HepG2 (cell line): ENCODE measurements around the gene TFEB. TPM values are rescaled to one million over a fixed set of nuclear protein-coding genes. Genes with fewer than 3 reads are reported as not detected.
A peak's percentile ranks its signal among the peaks of the same experiment; 100 is the strongest.

Experiments
- EP300 ChIP-seq, 3 experiments: sonication (generic) in 1 of 3; formaldehyde crosslinking in 1 of 3; IDR thresholded peaks; 2 replicates each; pipeline versions ENCODE4 v1.5.1 to v1.6.1; 2011 to 2020; ENCODE audit warnings: low read depth in 2 of 3, low read length in 2 of 3, borderline replicate concordance in 1 of 3, improper control_type of control experiment in 1 of 3, mild to moderate bottlenecking in 1 of 3, missing genetic modification reagents in 1 of 3, moderate library complexity in 1 of 3
- GTF2F1 ChIP-seq: fragments of 150-350 bp; IDR thresholded peaks from 2 replicates; pipeline ENCODE4 v1.6.1; 2014; ENCODE audit warnings: low read length
- HNF4A ChIP-seq: sonication (generic); formaldehyde crosslinking; IDR thresholded peaks from 2 replicates; pipeline ENCODE4 v1.4.0; 2020; ENCODE audit warnings: missing genetic modification reagents
- IRF2 ChIP-seq: IDR thresholded peaks from 2 replicates; pipeline ENCODE4 v1.6.1; 2018; ENCODE audit warnings: missing genetic modification reagents, missing compliant biosample characterization
- KDM4B ChIP-seq: sonication (generic); formaldehyde crosslinking; IDR thresholded peaks from 2 replicates; pipeline ENCODE4 v1.4.0; 2020; ENCODE audit warnings: missing genetic modification reagents
- KDM6A ChIP-seq: IDR thresholded peaks from 2 replicates; pipeline ENCODE4 v1.6.1; 2016; ENCODE audit warnings: low read depth
- MEIS2 ChIP-seq: sonication (generic); formaldehyde crosslinking; IDR thresholded peaks from 2 replicates; pipeline ENCODE4 v1.9.0; 2021; ENCODE audit warnings: mild to moderate bottlenecking, missing genetic modification reagents
- NFKB2 ChIP-seq: sonication (generic); formaldehyde crosslinking; IDR thresholded peaks from 2 replicates; pipeline ENCODE4 v1.4.0; 2020; ENCODE audit warnings: missing genetic modification reagents, borderline replicate concordance
- PHF20 ChIP-seq: sonication (generic); formaldehyde crosslinking; IDR thresholded peaks from 2 replicates; pipeline ENCODE4 v1.5.0; 2020; ENCODE audit warnings: mild to moderate bottlenecking, missing genetic modification reagents
- RFX1 ChIP-seq: fragments of 450-650 bp; IDR thresholded peaks from 2 replicates; pipeline ENCODE4 v1.6.1; 2017
- THYN1 ChIP-seq: sonication (generic); formaldehyde crosslinking; IDR thresholded peaks from 2 replicates; pipeline ENCODE4 v1.8.1; 2023; ENCODE audit warnings: low read depth, mild to moderate bottlenecking, moderate library complexity, missing genetic modification reagents, borderline replicate concordance
- TOPORS ChIP-seq: sonication (generic); formaldehyde crosslinking; IDR thresholded peaks from 2 replicates; pipeline ENCODE4 v1.8.0; 2023; ENCODE audit warnings: mild to moderate bottlenecking, missing genetic modification reagents
- ZNF331 ChIP-seq: sonication (generic); formaldehyde crosslinking; IDR thresholded peaks from 2 replicates; pipeline ENCODE4 v1.4.0; 2020; ENCODE audit warnings: missing genetic modification reagents
- ZNF629 ChIP-seq: sonication (generic); formaldehyde crosslinking; conservative IDR thresholded peaks from 2 replicates; pipeline ENCODE4 v1.5.0; 2020; ENCODE audit warnings: missing genetic modification reagents
- ZNF766 ChIP-seq: sonication (generic); formaldehyde crosslinking; IDR thresholded peaks from 2 replicates; pipeline ENCODE4 v1.5.0; 2020; ENCODE audit warnings: missing genetic modification reagents, borderline replicate concordance
- ZNF878 ChIP-seq: sonication (generic); formaldehyde crosslinking; IDR thresholded peaks from 2 replicates; pipeline ENCODE4 v1.8.1; 2023; ENCODE audit warnings: mild to moderate bottlenecking, missing genetic modification reagents, moderate library complexity
- polyA plus RNA-seq, 8 experiments: library from polyadenylated mRNA; depleted of rRNA in 3 of 8; stranded (reverse) in 7 of 8; unstranded in 1 of 8; fragments of >200 nt; fragmentation: Illumina TruSeq in 4 of 8; extraction: Trizol in 4 of 8; gene quantifications; 2 replicates each; pipeline versions ENCODE4 v1.2.1 to v1.2.3, GENCODE V29; 2011 to 2016; ENCODE audit warnings: low read depth in 4 of 8, missing spikeins in 1 of 8, mixed read lengths in 1 of 8; ENCODE audit not compliant: insufficient read depth in 1 of 8
- total RNA-seq, 5 experiments: library from RNA; depleted of rRNA; stranded (reverse); fragments of >200 nt; fragmentation: Illumina TruSeq; extraction: Trizol; gene quantifications; 2 replicates each; pipeline ENCODE4 v1.2.3, GENCODE V29; 2016; ENCODE audit warnings: low read depth in 1 of 5
- TF ChIP-seq, protein P1 (sequence below): sonication (generic); formaldehyde crosslinking; IDR thresholded peaks from 2 replicates; pipeline ENCODE4 v1.4.0; 2020; ENCODE audit warnings: missing genetic modification reagents
- TF ChIP-seq, protein P2 (sequence below): sonication (generic); formaldehyde crosslinking; IDR thresholded peaks from 2 replicates; pipeline ENCODE4 v1.5.0; 2020; ENCODE audit warnings: mild to moderate bottlenecking, missing genetic modification reagents, moderate library complexity
- TF ChIP-seq, protein P3 (sequence below): sonication (generic); formaldehyde crosslinking; conservative IDR thresholded peaks from 2 replicates; pipeline ENCODE4 v1.4.0; 2020; ENCODE audit warnings: mild to moderate bottlenecking, missing genetic modification reagents, moderate library complexity
- TF ChIP-seq, protein P4 (sequence below): sonication (generic); formaldehyde crosslinking; IDR thresholded peaks from 2 replicates; pipeline ENCODE4 v1.5.1; 2020; ENCODE audit warnings: missing genetic modification reagents, mild to moderate bottlenecking, borderline replicate concordance

TFEB gene
- total and polyA plus RNA-seq, 2 of the 13 experiments (the other 11 are each of a cell fraction or from before 2014, with no cell fraction given), result 13.3 to 18.7 TPM

DNA sequence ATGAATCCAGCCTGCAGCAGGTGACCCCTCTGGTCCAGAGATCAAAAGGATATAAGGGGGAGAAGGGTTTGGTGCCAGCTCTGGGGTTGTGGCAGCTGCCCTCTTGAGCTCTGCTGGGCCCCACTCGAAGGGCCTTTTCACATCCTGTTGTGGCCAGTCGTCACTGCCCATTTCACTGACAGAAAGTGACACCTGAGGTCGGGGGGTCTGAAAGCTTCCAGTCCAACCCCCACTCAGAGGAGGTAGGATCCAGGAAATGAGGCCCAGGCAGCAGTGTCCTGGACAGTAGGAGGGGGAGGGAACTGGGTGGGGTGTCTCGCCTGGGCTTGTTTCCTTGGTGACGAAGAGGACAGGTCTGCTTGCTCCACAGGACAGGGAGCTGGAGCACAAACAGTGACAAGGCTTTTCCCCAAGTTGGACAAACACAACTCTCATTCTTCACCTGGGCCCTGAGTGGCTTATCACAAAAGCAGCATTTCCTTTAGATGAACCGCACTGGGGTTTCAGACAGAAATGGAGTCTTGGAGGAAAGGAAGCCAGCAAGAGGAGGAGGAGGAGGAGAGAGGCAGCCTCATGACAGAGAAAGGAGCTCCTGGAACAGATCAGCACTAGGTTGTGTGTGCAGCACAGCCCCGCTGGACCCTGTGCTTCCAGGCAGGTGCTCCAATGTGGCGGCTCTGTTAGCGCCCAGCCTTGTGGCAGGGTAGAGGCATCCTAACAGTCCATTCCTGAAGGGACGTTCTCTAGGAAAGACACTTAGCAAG is 33.3 kb upstream of the TFEB start (continued):
- TF ChIP-seq, protein P1, sequence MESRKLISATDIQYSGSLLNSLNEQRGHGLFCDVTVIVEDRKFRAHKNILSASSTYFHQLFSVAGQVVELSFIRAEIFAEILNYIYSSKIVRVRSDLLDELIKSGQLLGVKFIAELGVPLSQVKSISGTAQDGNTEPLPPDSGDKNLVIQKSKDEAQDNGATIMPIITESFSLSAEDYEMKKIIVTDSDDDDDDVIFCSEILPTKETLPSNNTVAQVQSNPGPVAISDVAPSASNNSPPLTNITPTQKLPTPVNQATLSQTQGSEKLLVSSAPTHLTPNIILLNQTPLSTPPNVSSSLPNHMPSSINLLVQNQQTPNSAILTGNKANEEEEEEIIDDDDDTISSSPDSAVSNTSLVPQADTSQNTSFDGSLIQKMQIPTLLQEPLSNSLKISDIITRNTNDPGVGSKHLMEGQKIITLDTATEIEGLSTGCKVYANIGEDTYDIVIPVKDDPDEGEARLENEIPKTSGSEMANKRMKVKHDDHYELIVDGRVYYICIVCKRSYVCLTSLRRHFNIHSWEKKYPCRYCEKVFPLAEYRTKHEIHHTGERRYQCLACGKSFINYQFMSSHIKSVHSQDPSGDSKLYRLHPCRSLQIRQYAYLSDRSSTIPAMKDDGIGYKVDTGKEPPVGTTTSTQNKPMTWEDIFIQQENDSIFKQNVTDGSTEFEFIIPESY (CRISPR knock-in tag), result peak; percentile 99
- TF ChIP-seq KDM6A, result no peak
- TF ChIP-seq GTF2F1, result no peak
- no peak; the same call in 1 of the 2 replicates for TF ChIP-seq NFKB2 (CRISPR knock-in tag)
- TF ChIP-seq, protein P2, sequence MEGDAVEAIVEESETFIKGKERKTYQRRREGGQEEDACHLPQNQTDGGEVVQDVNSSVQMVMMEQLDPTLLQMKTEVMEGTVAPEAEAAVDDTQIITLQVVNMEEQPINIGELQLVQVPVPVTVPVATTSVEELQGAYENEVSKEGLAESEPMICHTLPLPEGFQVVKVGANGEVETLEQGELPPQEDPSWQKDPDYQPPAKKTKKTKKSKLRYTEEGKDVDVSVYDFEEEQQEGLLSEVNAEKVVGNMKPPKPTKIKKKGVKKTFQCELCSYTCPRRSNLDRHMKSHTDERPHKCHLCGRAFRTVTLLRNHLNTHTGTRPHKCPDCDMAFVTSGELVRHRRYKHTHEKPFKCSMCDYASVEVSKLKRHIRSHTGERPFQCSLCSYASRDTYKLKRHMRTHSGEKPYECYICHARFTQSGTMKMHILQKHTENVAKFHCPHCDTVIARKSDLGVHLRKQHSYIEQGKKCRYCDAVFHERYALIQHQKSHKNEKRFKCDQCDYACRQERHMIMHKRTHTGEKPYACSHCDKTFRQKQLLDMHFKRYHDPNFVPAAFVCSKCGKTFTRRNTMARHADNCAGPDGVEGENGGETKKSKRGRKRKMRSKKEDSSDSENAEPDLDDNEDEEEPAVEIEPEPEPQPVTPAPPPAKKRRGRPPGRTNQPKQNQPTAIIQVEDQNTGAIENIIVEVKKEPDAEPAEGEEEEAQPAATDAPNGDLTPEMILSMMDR (CRISPR knock-in tag), result peak; percentile 1; the same call in 1 of the 2 replicates
- no peak for TF ChIP-seq TOPORS (CRISPR knock-in tag)
- 0 out of 2 replicates have a peak, but pooled peaks have one; percentile 39 for TF ChIP-seq ZNF766
- TF ChIP-seq EP300 (IDR thresholded peaks at IDR 0.05; ENCODE audit: low read depth in 2 of 2, low read length in 2 of 2), result peak in 1 of 2 experiments; percentile 29; a peak in 1 of 4 replicates
- TF ChIP-seq EP300 (CRISPR knock-in tag; IDR thresholded peaks at IDR 0.05; ENCODE audit: borderline replicate concordance), result peak; percentile 54; the same call in 1 of the 2 replicates
- no peak for TF ChIP-seq KDM4B (CRISPR knock-in tag)
- no peak for TF ChIP-seq THYN1 (CRISPR knock-in tag)
- TF ChIP-seq HNF4A (CRISPR knock-in tag), result peak; percentile 82
- no peak for TF ChIP-seq PHF20 (CRISPR knock-in tag)
- TF ChIP-seq, protein P3, sequence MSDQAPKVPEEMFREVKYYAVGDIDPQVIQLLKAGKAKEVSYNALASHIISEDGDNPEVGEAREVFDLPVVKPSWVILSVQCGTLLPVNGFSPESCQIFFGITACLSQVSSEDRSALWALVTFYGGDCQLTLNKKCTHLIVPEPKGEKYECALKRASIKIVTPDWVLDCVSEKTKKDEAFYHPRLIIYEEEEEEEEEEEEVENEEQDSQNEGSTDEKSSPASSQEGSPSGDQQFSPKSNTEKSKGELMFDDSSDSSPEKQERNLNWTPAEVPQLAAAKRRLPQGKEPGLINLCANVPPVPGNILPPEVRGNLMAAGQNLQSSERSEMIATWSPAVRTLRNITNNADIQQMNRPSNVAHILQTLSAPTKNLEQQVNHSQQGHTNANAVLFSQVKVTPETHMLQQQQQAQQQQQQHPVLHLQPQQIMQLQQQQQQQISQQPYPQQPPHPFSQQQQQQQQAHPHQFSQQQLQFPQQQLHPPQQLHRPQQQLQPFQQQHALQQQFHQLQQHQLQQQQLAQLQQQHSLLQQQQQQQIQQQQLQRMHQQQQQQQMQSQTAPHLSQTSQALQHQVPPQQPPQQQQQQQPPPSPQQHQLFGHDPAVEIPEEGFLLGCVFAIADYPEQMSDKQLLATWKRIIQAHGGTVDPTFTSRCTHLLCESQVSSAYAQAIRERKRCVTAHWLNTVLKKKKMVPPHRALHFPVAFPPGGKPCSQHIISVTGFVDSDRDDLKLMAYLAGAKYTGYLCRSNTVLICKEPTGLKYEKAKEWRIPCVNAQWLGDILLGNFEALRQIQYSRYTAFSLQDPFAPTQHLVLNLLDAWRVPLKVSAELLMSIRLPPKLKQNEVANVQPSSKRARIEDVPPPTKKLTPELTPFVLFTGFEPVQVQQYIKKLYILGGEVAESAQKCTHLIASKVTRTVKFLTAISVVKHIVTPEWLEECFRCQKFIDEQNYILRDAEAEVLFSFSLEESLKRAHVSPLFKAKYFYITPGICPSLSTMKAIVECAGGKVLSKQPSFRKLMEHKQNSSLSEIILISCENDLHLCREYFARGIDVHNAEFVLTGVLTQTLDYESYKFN (CRISPR knock-in tag), result peak; percentile 84
- TF ChIP-seq RFX1, result peak; percentile 35; the same call in 1 of the 2 replicates
- peak; percentile 75 for TF ChIP-seq ZNF629 (CRISPR knock-in tag)
- no peak for TF ChIP-seq ZNF878 (CRISPR knock-in tag)
- peak; percentile 49 for TF ChIP-seq ZNF331 (CRISPR knock-in tag)
- TF ChIP-seq, protein P4, sequence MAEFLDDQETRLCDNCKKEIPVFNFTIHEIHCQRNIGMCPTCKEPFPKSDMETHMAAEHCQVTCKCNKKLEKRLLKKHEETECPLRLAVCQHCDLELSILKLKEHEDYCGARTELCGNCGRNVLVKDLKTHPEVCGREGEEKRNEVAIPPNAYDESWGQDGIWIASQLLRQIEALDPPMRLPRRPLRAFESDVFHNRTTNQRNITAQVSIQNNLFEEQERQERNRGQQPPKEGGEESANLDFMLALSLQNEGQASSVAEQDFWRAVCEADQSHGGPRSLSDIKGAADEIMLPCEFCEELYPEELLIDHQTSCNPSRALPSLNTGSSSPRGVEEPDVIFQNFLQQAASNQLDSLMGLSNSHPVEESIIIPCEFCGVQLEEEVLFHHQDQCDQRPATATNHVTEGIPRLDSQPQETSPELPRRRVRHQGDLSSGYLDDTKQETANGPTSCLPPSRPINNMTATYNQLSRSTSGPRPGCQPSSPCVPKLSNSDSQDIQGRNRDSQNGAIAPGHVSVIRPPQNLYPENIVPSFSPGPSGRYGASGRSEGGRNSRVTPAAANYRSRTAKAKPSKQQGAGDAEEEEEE (CRISPR knock-in tag), result peak; percentile 51; the same call in 1 of the 2 replicates
- TF ChIP-seq MEIS2 (CRISPR knock-in tag), result peak; percentile 82
- TF ChIP-seq IRF2 (CRISPR knock-in tag), result peak; percentile 18; the same call in 1 of the 2 replicates
